Hypothalamus (tissue), 51 donors: ENCODE results near the gene CCNK.

Experiments used
- DNase-seq, 51 donors: peaks; one replicate each; lab custom pipeline; 2025; lab: John Stamatoyannopoulos, UW

CCNK gene

DNA sequence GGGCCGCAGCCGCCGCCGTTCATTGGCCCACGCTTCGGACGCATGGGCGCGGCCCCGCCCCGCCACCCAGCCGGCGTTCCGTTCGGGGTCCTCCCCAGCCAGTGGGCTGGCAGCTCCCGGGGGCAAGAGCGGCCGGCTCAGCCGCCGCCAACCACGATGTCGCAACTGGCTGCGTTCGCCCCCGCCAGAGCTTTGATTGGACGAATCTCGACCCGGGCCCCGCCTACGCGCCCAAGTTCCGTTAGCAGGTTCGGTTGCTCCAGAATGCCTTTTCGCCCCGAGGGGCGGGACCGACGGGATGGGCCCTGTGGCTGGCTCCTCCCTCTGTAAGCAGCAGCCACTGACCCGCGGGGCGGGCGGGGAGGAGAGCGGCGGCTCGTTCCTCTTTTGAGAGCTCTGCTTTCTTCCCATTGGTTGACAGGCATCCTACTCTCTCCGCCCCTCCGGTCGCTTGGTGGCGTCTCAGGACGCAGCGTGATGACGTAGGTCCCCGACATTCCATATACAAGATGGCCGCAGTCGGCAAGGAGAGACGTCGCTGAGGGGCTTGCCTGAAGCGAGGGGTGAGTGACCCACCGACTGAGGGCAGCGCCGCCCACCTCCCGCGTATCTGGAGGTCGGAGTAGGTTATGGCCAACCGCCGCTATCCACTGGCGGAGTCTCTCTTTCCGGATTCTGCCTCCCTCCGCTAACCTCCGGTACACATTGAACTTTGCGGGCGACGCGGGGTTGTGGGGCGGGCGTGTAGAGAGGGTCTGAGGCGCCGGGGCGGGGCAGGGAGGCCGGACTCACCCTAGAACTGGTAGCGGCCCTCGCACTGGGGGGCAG is at the start of gene CCNK:
Gene CCNK, plus strand, starts transcription at position 493 of the 828 bp plus-strand sequence. CDS start 11,269 bp downstream, outside the sequence.
- peak; percentile 93 to 100 (median 100) for DNase-seq

DNA sequence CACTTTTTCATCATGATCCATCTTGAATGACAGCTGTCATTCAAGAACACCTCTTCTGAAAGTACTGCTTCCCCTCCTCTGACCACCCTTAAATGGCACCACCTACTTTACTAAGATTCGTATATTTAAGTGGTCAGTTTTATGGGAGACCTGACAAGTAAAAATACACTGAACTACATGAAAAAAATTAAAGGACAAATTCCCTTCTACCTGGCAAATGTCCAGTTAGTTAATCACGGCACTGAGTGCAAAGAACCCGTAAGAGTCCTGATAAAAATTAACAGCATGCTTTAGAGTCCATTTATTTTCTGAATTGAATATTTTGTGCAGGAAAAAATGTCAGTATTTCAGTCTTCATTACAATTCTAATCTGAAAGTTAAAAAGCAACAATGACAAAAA is 49.2 kb upstream of the CCNK start:
- DNase-seq = no peak

DNA sequence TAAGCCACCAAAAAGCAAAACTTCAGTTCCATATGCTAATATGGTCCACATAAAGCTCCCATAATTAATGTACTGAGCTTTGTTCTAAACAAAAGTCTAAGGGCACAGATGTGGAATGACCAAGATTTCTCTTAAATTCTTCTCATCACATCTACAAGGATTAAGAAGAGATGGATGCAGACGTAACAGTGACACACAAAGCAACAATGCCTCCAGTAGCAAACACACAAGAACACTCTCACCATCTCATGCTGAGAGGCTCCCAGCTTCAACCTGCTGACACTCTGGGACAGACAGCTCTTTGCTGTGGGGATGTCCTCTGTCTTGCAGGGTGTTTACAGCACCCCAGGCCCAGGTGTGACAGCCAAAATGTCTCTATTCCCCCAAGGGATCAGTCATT is 48.7 kb upstream of the CCNK start:
- no peak for DNase-seq

DNA sequence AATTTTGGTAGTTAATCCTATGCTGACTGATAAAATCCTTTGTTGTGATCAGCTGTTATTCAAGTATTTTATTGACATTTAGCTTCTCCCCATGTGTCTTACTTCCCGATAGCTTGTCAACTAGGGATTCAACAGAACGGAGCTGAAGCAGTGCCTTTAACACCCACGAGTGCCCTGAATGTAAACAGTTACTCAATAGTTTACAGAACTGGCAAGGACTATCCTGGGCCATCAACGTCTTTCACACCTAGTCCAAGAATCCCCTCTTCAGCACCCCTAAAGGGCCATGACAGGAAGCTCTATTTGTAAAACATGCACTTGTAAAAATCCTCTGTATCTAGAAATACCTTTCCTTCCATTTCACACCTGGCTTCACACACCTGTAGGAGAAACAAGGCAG is 45.9 kb upstream of the CCNK start:
- DNase-seq = no peak

DNA sequence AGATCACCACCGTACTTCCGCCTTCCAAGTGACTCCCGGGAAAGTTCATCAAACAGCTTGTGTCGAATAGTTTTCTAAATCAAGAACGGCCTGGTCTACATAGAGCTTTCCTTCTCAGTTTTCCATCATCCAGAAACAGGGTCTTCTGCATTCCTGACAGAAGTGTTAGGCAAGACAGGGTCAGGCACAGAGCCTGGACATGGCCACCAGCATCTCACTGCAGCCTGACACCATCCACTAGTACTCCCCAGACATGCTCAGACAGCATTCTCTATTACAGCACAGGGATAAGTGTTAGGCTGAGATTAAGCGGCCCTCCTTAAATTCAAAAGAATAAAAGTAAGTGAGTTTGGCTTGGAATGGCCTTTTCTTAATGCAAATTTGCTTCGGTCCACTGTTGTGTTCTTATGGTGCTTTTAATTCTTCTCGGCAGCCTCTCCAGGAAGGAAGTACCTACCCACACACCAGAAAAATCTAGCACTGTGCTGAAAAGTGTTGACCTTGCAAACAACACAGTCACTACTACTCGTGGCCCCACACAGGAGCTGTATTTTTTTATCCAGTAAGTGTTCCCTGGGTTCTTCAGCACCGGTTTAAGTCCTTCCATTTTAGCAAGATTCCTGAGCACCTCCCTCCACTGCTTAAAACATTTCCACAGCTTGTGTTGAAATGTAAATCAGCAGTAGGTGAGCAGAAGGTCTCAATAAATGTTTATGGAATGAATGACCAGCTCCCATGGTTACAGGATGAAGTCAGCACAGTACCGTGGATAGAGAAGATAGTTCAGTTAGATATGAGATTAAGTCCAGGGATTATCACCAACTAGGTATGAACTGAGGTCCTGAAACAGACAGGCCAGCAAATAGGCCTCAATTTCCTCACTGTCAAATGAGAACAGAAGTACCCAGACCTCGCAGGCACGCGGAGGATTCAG is 44.7 kb upstream of the CCNK start:
- DNase-seq = no peak

DNA sequence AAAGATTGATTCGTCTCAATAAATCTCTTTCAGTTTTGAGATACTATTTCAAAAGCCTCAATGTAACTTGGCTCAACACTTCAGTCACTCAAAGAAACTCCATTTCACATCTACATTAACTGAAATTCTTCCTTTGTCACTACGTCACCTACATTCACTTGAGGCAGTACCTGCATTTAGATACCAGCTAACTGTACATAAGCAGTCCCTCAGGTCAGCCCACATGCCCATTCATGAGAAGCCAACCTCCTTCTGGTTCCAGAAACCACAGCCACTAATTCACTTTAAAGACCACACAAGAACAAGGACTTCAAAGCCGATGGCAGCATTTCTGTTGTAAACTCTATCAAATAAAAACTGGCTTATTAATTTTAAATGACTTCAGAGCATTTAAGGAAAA is 43.5 kb upstream of the CCNK start:
- no peak for DNase-seq

DNA sequence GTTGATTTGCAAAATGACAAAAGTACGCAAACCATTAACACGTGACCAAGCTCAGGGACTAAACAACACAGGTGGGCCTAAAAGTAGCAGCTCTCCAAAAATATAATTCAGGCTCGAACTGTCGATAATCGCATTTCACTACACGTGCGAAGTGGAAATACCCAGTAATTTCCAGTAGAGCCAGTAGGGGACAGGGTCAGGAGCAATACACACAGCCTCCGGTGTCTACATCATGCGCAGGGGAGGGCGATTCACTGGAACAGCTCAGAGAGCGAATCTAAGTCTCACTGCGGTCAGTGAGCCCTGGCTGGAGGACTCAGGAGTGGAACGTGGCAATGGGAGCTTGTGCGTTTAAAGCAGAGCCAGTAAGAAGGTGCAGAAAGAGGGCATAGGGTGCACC is 40.9 kb upstream of the CCNK start:
- no peak for DNase-seq

DNA sequence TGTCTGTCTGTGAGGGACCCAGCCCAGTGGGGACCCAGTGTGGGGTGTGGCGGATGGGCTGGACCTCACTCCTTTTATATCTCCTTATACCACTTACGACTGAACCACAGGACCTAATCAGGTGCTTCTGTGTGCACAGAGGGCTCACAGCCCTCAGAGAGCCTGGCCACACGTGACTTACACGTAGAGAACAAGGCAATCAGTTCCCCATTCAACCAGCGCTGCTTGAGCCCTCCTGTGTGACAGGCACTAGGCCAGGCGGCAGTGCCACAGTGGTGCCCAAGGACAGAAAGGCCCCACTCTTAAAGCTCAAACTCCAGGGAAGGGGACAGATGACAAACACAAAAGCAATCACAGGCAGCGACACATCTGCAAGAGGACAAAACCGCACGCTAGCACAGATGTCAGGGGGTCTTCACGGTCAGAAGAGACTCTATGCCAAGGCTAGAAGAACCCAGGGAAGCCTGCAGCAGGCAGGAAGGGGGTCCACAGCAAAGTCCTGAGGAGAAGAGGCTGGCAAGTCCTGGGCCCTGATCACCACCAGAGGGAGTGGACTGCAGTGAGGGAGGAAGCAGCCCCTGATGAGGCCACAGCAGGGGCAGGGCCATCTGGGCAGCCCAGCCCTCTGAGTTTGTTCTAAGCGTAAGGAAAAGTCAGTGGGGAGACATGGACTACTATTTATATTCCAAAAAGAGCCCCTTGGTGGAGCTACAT is 39.9 kb upstream of the CCNK start:
- no peak for DNase-seq

DNA sequence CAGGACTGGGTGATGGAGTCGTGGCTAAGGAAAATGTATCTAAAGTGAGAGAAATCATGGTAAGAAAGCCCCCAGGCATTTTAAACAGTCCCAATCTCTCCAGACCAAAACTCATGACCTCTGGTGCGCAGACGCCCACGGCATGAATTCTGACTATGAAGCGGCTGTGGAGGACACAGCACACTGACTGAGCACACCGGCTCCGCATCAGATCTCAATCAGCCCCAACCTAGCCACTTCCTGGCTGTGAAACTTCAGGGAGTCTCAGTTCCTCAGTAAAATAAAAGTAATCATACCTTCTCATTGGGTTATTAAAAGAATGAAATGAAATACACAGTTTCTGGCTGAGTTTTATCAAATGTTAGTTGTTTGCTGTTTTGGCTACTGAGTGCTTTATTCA is 39.3 kb upstream of the CCNK start:
- no peak for DNase-seq

DNA sequence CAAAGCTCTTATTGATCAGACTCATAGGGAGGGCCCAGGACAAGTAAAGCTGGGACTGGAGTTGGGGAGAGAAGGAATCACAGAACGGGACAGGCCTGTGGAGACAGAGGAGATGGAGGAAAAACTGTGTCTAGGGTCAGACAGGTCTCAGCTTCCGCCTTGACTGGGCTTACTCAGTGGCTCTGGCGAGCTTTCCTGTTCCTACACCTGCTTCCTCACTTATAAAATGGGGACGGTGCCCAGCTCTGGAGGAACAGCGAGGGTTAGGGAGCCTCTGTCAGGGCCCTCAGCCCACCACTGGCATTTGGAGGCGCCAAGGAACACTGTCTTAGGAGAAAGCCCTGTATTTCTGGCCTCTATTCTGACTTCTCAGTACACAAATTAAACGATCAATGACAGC is 35.3 kb upstream of the CCNK start:
- DNase-seq = no peak

DNA sequence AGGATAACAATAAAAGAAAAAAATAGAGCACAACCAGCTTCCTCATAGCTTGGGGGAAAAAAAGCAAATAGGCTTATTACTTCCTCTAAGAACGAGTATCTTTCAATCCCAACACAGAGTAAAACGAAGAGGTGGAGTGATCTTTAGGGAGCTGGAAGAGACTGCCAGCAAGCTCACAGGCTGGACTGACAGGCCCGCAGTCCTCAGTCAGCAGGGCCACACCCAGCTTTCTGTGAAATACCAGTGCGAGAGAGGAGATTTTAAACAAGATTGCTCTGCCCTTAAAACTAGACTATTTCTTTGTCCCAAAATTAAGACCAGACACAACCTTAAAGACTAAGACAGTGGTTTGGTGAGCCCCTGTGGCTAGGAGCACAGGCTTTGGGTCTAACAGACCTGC is 33.5 kb upstream of the CCNK start:
- DNase-seq = no peak

DNA sequence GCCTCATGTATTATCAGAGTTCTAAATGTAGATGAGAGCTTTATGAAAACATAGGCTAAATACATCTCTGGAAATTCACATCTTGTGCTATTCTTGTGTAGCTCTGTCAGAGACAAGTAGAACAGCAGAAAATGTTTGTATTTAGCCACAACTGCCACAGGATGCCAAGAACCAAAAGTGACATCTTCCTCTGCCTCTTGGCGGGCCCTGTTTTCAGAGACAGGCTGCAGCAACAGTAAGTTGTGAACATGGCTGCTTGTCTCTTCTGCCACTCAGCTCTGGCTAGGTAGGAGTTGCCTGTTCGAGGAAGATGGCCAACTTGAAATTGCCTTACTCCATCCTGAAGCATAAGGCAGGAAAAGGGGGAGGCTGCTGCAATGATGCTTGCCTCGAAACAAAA is 30.9 kb upstream of the CCNK start:
- DNase-seq = no peak

DNA sequence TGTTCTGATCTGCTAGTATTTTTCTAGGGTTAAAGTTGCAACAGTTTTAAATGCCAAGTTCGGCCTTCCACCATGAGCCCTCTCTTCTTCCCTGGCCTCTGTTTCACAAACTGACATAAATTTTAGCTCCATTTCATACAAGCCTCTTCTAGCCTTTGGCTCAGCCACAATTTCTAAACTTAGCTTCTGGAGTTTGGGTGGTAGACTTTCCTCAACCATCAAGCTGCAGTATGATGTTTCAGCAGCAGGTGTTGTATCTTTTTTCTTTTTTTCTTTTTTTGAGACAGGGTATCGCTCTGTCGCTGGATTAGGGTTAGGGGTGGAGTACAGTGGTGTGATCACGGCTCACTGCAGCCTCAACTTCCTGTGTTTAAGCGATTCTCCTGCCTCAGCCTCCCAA is 30.0 kb upstream of the CCNK start:
- DNase-seq = no peak

DNA sequence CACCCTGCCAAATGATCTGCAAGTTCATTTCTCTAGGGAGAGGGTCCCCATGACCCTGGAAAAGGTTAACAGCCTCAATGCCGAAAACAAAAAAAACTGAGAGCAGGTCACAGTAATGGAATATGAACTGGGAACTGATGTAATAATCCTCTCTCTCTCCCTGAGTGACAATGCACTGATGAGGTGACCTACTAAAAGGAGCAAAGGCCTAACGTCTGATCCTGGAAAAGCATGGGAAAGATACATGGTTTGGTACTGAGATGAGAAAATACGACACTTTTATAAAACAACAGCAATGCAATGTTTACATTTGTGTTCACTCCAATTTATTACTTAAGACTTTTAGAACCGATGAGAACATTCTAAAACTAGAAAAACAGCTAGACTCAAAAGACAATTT is 28.2 kb upstream of the CCNK start:
- DNase-seq = no peak

DNA sequence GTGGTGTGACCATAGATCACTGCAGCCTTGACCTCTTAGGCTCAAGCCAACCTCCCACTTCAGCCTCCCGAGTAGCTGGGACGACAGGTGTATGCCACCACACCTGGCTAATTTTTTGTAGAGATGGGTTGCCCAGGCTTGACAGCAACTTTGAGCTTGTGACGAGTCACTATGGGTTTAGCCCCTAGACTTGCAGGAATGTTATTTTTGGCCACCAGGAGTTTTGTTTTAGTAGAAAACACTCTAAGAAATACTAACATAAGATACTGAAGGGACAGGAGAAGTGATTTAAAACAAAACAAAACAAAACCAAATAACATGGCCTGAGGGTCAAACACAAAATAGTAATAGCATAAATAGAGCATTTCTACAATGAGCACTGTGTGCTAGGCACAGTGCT is 27.0 kb upstream of the CCNK start:
- no peak for DNase-seq

DNA sequence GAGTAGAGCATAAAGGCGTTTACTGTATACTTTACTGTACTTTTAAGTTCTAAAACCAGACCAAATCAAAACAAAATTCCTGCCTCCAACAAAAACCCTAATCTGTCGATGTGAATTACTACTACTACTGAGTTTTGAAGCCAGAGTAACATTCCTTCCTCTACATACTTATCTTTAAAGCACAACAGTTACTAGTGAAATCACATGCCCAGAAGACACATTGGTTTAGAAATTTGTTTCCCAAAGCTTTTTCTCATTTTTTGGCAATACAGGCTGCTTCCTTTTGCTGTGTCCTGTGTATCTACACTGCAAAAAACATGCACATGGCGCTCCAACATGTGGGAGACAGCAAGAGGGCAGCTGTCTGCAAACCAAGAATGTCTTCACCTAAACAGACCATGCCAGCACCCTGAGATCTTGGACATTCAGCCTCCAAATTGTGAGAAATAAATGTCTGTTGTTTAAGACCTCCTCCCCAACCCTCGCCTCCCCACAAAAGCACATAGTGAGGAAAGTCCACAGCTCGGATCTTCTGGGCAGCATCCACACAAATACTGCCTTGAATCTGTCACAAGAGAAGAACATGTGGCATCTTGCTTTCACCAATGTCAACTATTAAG is 21.6 kb upstream of the CCNK start:
- DNase-seq = no peak

DNA sequence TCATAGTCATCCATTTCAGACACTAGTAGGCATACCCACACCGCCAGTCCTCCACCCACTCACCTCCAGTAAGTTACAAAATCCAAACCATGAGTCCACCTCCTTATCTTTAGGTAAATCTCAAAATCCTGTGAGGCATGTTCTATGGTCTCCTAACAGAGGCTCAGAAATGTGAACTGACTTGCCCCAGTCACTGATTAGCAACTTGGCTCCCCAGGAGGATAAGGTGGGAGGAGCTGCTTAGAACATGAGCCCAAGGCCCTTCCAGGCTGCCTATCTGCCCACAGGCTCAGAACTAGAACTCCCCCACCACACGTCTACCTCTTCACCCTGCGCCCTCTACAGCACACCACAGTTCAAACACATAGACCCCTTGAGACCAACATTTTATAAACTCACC is 20.4 kb upstream of the CCNK start:
- no peak for DNase-seq

DNA sequence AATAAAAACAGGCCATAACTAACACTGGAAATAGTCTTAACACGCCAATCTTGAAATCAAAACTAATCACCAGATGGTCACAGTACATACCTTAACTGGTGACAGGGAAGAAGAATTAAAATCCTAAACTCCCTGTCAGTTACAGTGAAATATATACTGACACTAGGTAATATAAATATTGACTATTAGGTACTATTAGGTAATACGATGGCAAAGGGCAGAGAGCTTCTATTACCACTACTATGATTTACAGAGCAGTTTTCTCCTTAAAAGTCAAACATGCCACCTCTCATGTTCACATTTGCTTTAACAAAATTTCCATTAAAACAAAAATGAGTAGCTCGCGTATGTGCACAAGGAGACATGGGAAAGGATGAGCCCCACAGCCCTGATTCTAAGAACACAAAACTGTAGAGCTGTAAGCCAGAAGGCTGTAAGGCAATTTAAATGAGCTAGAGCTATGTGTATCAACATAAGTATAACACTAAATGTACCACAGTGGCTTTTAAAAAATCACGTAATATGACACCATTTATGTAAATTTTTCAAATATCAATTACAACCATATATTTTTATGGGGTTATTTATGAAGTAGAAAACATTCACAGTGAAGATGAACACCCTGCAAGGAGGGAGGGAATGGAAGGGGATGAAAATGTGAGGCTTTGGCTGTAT is 19.7 kb upstream of the CCNK start:
- DNase-seq = no peak

DNA sequence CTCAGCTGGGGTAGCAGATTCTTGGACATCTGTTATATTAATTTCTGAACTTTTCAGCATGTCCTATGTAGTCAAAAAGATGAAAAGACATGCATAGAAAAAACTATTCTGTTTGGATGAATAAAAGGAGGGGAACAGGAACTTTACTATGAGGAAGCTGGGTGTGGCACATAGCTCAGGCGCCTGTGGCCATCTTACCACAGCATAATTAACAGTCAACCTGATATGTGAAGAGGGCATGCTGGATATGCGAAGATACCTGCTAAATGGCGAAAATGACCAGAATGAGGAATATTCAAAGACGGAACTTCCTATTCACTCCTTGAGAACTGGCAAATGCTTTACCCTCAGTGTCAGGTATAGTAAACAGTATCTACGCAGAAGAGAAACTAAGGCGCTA is 19.0 kb upstream of the CCNK start:
- no peak for DNase-seq

DNA sequence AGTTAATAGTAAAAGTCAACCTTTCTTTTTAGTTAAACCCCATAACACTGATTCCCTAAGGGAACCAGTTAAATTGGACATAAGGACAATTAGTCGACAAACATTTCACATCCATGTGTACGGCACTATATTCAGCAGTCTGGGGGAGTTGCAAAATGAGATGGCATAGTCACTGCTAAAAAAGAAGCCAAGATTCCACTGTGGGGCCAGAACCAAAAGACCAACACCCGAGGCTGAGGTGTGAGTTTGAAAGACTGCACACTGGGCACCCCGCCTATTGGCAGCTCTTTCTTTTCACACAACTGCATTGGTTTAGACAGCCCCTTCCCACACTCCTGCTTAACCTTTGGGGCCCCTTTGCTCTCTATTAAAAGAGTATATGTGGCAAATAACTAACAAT is 17.2 kb upstream of the CCNK start:
- no peak for DNase-seq
